Regular cardiac myocyte (primary cell): ENCODE data around the gene MVB12B. TPM values are rescaled to one million over a fixed set of nuclear protein-coding genes. Genes with fewer than 3 reads are reported as not detected.

Experiments used
- total RNA-seq: library from RNA; depleted of rRNA; stranded (reverse); fragments of >200 nt; gene quantifications from 2 replicates; pipeline ENCODE4 v1.2.3, GENCODE V29; 2014

MVB12B gene, protein sequence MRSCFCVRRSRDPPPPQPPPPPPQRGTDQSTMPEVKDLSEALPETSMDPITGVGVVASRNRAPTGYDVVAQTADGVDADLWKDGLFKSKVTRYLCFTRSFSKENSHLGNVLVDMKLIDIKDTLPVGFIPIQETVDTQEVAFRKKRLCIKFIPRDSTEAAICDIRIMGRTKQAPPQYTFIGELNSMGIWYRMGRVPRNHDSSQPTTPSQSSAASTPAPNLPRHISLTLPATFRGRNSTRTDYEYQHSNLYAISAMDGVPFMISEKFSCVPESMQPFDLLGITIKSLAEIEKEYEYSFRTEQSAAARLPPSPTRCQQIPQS
- total RNA-seq: 0.58 and 1.4 TPM in 2 replicates

DNA sequence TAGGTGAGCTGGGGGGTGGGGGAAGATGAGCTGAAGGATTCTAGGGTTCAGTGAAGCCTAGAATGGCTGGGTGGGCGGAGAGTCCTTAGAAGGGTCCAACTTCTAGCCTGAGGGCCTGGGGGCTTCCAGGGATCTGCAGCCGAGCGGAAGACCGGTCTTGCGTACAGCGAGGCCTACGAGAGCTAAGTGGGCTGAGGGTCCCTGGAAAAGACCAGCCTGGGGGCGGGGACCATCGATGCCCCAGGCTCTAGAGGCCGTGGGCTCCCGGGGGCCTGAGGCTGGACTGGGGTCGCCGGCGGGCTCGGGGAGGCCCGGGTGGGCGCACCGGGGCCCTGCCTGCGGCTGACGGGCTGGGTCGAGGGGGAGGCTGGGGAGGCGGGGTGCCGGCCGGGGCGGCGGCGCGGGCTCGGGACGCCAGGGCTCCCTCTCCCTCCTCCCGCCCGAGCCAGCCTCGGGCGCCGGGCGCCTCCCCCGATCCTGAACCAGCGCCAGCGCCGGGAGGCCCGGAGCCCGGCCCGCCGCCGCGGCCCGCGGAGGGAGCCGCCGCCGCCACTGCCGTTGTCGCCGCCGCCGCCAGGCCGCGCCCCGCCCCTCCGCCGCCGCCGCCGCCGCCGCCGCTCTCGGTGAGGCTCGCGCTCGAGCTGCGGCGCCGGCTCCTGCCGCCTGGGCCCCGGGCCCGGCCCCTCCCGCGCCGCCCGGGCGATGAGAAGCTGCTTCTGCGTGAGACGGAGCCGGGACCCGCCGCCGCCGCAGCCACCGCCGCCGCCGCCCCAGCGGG is at the start of gene MVB12B:
Gene MVB12B (plus strand): TSS at position 602 of the 778 bp plus-strand sequence. CDS start 101 bp downstream, at position 703.

